Retina (tissue), 1 donor: ENCODE results near the gene SENP6.
"Not testable (repeated sequence)": the region's sequence is repeated elsewhere in the genome, so short reads cannot be mapped to it uniquely, and the experiment has no call there.

ENCODE experiments used
- DNase-seq: peaks from one replicate; pipeline ENCODE4 v3.0.0-alpha.2; 2016

Gene SENP6, protein sequence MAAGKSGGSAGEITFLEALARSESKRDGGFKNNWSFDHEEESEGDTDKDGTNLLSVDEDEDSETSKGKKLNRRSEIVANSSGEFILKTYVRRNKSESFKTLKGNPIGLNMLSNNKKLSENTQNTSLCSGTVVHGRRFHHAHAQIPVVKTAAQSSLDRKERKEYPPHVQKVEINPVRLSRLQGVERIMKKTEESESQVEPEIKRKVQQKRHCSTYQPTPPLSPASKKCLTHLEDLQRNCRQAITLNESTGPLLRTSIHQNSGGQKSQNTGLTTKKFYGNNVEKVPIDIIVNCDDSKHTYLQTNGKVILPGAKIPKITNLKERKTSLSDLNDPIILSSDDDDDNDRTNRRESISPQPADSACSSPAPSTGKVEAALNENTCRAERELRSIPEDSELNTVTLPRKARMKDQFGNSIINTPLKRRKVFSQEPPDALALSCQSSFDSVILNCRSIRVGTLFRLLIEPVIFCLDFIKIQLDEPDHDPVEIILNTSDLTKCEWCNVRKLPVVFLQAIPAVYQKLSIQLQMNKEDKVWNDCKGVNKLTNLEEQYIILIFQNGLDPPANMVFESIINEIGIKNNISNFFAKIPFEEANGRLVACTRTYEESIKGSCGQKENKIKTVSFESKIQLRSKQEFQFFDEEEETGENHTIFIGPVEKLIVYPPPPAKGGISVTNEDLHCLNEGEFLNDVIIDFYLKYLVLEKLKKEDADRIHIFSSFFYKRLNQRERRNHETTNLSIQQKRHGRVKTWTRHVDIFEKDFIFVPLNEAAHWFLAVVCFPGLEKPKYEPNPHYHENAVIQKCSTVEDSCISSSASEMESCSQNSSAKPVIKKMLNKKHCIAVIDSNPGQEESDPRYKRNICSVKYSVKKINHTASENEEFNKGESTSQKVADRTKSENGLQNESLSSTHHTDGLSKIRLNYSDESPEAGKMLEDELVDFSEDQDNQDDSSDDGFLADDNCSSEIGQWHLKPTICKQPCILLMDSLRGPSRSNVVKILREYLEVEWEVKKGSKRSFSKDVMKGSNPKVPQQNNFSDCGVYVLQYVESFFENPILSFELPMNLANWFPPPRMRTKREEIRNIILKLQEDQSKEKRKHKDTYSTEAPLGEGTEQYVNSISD

DNA sequence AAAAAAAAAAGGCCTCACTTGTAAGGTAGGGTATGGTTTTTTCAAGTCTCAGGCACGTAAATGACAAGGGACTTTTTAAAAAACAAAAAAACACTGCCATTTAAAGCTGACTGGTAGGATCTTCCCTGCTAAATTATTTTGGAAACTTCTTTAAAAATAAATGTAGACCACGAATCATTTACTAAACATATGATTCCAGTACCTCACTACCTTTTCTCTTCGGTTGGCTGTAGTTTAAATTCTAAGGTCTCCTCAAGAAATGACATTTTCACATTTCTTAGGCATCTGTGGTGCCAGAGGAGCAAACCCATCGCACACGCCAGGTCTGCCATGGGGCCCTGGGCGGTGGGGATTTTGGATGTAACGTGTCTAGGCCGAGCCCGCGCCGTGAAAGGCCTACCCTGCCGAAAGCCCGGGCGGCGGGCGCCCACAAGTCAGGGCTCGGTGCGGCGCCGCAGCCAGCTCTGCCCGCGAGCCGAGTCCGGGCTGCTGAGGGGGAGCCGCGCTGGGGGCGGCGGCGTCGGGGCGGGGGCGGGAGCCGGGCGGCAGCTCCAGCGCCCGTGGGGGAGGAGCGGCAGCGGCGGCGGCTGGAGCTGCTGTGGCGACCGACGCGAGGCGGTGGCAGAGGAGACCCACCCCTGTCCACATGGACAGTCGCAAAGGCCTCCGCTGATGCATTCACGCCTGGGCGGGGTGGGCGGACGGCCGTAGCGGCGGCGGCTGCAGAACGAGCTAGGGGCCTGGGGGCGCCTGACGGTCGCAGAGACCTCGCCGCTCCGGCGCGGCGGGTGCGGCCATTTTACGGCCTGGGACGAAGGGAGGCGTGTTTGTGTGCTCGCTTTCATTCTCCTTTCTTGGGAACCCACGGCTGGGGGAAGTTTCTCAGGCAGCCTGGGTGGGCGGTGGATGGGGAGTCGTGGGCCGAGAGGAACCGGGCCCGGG lies at the start of gene SENP6:
SENP6 (plus strand) TSS at position 577 of the 942 bp plus-strand sequence. CDS start 645 bp downstream, outside the sequence.
- peak; percentile 96 for DNase-seq

DNA sequence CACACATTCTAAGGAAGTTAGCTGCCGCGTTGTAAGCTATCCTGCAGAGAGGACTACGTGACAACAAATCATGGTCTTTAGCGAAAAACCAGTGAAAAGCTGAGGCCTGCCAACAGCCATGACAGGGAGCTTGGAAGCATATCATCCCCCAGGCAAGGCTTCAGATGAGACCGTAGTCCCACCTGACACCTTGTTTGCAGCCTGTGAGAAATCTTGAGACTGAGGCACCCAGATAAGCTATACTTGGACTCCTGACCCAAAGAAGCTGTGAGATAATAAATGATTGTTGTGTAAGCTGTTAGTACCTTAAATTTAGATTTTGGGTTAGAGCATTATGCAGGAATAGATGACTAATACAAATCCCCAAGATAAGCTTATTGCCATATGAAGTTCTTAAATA lies 45.4 kb upstream of the SENP6 start:
- DNase-seq, result no peak

DNA sequence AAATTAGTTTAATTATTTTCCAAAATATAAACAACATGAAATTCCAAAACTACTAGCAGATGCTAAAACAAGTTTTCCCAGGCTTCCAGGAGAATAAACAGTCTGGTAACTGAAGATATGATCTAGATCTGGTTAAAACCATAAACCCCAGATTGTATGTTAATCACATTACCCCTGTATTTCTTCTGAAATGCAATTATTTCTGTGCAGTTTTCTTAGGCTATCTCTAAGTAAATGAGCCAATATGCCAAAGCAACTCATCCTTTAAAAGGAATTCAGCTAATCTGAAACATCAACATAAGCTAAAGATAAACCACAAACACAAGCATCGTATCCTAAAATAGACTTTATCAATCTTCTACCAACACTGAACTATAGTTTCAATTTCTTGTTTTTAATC lies 44.6 kb upstream of the SENP6 start:
- no peak for DNase-seq

DNA sequence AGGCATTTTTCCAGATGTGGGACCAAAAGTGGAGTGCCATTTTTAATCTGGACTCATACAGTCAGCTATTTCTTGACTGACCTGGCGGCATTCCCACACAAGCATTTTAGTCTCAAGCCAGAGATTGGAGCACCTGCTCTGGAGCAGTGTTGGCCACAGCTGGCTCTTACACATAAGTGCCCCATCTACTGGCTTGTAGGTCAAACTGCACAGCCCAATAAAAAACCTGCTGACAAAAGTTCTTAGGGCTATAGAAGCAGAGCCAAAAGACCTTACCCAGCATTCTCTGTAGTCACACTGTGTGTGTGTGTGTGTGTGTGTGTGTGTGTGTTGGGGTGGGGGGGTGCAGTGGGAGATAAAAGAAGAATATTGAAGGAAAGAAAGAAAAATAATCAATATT lies 38.6 kb upstream of the SENP6 start:
- DNase-seq, result no peak

DNA sequence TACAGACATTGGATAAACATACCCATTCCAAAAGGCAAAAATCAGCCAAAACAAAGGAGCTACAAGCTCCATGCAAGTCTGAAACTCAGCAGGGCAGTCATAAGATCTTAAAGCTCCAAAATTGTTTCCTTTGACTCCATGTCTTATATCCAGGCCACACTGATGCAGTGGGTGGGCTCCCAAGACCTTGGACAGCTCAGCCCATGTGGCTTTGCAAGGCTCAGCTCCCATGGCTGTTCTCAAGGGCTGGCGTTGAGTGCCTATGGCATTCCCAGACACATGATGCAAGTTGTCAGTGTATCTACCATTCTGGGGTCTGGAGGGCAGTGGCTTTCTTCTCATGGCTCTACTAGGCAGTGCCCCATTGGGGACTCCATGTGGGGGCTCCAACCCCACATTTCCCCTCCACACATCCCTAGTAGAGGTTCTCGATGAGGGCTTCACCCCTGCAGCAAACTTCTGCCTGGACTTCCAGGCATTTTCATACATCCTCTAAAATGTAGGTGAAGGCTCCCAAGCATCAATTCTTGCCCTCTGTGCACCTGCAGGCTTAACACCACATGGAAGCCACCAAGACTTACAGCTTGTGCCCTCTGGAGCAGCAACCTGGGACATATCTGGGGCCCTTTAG lies 35.4 kb upstream of the SENP6 start:
- DNase-seq, result no peak

DNA sequence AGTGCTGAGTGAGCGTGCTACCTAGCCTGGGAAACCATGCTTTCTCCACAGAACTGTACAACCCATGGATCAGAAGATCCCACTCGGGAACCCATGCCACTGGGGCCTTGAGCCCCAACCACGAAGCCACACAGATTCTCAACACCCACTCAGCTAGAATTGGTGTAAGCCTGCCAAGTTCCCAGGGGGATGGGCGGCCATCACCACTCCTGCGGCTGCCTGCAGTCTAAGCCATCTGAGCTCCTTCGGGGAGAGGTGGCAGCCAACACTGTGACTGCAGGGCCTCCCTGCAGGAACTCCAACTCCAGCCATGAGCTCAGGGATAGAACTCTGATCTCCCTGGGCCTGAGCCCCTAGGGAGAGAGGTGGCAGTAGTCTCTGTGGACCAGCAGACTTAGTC lies 33.6 kb upstream of the SENP6 start:
- no peak for DNase-seq

DNA sequence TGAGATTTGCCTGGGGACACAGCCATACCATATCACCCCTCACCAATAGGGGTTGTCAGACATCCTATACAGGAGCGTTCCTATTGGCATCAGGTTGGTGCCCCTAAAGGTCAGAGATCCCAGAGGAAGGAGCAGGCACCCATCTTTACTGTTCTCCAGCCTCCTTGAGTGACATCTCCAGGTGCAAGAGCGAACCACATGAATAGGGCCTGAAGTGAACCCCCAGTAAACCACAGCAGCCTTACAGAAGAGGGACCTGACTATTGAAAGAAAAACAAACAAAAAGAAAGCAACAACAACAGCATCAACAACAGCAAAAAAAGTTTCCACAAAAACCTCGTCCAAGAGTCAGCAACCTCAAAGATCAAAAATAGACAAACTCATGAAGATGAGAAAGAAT lies 32.7 kb upstream of the SENP6 start:
- DNase-seq, result no peak

DNA sequence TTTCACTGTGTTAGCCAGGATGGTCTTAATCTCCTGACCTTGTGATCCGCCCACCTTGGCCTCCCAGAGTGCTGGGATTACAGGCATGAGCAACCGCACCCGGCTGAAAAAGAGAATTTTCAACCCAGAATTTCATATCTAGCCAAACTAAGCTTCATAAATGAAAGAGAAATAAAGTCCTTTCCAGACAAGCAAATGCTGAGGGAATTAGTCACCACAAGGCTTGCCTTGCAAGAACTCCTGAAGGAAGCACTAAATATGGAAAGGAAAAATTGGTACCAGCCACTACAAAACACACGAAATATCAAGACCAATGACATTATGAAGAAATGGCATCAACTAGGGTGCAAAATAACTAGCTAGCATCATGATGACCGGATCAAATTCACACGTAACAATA lies 31.0 kb upstream of the SENP6 start:
- not testable (repeated sequence) for DNase-seq

DNA sequence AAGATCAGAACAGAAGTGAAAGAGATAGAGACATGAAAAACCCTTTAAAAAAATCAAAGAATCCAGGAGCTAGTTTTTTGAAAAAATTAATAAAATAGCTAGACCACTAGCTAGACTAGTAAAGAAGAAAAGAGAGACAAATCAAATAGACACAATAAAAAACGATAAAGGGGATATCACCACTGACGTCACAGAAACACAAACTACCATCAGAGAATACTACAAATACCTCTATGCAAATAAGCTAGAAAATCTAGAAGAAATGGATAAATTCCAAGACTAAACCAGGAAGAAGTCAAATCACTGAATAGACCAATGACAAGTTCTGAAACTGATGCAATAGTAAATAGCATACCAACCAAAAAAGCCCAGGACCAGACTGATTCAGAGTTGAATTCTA lies 29.6 kb upstream of the SENP6 start:
- DNase-seq, result no peak

DNA sequence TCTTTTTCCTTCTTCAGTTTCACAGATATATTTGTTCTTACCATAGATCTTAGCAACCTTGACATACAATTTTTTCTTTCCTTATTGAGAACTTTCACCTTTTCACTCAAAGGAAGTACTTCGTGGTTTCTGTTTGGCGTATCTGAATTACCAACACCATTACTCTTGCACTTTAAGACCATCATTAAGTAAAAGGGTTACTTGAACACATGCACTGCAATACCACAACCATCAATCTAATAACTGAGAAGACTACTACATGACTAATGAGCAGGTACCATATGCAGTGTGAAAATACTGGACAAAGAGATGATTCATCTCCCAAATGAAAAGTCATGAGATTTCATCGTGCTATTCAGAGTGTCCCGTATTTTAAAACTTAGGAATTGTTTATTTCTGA lies 21.7 kb upstream of the SENP6 start:
- DNase-seq, result no peak

DNA sequence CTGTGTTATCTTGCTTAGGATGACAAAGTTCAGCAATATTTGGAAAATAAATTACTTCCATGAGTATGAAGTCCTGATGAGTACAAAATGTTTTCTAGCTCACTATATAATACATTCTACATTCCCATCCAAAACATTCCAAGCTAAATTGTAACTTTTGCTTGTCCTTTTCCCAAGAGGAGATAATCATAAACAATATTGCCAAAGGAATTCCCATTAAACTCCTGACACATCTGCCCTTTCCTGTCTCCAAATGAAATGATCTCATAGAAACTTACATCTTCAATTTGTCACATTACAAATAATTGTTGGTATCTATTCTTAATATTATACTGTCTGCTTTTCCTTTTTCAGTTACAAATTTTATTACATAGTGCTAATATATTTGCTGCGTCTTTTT lies 20.4 kb upstream of the SENP6 start:
- DNase-seq, result no peak

DNA sequence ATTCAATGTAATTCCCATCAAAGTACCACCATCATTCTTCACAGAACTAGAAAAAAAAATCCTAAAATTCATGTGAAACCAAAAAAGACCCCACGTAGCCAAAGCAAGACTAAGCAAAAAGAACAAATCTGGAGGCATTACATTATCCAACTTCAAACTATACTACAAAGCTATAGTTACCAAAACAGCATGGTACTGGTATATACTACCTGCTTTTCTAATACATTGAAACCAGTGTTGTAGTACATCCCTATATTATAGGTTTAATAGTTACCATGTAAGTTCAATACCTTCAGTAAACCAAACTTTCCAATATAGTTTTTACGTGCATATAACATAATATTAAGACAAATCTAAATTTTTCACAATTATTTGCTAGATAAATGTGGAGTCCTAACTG lies 17.1 kb upstream of the SENP6 start:
- DNase-seq, result not testable (repeated sequence)

DNA sequence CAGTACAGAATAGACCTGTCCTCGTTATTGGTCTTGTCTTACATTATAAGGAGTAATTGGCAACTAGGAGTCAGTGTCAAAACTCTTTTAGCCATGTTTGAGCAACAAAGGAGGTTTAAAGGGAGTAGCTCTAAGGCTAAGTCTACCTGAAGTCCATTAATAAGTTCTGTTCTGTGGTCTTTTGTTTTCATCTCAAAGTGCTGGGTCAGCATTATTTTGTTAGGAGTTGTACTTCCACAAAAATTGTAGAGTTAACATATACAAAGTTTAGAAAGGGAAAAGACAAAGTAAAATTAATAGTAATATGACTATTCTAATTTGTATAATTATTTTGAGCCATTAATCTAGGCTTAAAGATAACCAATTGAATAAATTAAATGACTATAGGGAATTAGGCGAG lies 12.7 kb upstream of the SENP6 start:
- DNase-seq, result no peak

DNA sequence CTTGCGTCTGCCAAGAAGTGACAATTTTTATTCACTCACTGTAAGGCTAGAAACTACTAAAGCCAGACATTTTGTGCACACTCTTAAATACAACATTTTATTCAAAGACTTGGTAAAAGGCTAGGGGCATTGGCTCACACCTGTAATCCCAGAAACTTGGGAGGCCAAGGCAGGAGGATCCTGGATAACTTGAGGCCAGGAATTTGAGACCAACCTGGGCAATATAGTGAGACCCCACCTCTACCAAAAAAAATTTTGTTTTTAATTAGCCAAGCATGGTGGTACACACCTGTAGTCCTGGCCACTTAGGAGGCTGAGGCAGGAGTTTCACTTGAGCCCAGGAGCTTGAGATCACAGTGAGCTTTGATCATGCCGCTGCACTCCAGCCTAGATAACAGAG lies 11.3 kb upstream of the SENP6 start:
- no peak for DNase-seq

DNA sequence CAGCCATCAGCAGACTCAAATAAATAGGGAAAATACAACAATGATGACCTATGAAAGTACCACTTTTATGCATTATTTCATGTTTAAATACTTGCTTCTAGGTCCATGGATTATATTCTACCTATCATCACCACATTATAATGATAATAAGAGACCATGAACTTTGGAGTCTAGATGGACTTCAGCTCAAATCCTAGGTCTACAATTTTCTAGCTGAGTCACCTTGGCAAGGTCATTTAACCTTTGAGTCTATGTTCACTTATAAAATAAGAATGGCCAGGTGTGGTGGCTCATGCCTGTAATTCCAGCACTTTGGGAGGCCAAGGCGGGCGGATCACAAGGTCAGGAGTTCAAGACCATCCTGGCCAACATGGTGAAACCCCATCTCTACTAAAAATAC lies 5.3 kb upstream of the SENP6 start:
- not testable (repeated sequence) for DNase-seq

DNA sequence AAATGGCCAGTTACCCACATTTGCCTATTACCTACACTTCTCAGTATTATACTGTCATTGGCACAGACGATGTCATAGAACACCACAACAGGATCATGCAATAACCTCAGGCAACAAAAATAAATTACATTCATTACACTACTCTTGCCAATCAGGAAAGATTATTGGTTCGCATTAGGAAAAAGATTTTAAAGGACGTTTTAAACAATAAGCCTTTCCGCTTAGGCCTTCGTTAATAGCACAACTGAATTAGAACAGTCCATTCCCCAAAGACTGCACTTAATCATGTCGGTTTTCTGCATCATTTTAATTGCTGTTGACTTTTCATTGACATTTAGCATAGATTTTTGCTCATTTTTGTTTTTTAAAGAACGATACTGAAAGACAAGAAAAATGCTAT lies 912 bp upstream of the SENP6 start:
- DNase-seq, result peak; percentile 46

DNA sequence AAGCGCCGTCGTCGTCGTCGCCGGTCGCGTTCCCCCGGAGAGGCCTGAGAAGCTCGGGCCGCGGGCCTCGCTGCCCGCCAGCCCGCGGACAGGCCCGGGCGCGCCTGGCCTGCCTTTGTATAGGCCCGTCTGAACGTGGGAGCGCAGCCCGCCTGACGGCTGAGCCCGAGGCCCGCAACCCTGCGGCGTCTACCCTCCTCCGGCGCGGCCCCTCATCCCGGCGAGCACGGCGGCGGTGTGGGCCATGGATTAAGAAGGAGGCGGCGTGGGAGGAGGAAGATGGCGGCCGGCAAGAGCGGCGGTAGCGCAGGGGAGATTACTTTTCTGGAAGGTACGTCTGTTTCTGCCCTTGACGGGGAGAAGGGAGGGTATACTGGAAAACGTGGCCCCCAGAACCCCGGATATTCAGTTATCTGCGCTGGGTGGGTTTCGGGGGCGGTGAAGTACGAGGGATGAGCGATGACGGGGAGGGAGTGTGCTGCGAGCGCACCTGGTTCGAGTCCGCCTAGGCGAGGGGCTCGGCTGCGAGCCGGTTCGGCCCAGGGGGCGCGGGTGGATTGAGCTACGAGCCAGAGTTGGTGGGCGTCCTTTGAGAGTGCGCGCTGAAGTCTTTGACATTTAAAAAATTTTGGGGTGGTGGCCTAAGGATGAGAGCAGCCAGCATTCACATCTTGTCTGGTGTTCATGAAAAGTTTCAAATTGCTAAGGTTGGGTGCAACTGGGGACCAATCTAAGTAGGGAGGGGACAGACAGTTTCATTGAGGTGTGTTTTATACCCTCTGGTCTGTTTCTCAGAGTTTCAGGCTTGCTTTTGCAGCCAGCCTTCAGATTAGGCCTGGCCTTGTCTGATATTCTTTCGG lies 796 bp downstream of the SENP6 start:
- peak; percentile 95 for DNase-seq

DNA sequence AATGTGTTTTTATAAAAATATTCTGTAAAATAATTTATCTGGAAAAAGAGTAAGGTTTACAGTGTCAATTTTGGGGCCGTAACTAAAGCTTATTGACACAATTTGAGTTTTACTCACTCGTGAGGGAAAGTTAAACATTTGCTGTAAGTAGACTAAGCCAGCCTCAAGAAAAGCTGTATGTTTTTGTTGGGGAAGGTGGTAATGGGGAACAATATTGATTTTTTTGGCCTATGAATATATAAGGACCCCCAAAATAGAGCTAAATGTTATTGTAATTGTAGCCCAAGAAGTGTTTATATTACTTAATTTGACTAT lies 1.4 kb downstream of the SENP6 start:
- no peak for DNase-seq

DNA sequence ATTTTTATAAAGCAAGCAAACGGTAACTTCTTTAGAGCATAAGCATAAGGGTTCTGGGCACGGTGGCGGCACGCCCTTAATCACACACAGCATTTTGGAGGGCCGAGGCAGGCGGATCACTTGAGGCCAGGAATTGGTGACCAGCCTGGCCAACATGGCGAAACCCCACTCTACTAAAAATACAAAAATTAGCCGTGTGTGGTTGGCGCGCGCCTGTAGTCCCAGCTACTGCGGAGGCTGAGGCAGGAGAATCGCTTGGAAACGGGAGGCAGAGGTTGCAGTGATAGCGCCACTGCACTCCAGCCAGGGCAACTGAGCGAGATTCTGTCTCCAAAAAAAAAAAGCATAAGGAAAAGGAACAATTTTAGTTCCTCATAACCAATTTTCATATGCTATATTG lies 2.6 kb downstream of the SENP6 start:
- DNase-seq, result no peak

DNA sequence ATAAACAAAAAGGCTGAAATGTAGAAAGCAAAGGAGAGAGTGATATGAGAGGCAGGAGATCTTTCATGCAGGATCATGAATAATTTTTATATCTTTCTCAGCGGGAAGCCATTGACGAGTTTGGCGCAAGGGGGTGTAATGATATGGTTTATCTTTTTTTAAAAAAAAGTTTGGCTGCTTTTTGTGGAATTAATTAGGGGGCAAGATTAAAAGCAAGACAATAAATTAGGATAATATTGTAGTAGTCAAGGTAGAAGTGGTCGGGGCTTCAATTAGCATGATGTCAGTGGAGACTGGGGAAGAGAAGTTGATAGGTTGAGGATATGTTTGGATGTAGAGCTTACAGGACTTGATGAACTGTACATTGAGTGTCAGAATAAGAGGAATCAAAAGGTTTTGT lies 4.0 kb downstream of the SENP6 start:
- DNase-seq, result no peak

DNA sequence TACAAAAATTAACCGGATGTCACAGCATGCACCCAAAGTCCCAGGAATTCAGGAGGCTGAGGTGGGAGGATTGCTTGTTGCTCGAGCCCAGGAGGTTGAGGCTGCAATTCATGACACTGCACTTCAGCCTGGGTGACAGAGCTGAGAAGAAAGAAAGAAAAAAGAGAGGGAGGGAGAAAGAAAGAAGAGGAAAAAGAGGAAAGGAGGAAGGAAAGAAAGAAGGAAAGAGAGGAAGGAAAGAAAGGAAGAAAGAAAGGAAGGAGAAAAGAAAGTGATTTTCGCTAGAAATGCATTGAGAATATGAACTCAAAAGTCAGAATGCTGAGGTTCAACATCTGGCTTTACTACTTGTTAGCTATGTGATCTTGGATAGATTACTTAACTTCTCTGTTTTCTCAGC lies 6.6 kb downstream of the SENP6 start:
- no peak for DNase-seq
